Measurements from ENCODE around the gene POLH.

DNA sequence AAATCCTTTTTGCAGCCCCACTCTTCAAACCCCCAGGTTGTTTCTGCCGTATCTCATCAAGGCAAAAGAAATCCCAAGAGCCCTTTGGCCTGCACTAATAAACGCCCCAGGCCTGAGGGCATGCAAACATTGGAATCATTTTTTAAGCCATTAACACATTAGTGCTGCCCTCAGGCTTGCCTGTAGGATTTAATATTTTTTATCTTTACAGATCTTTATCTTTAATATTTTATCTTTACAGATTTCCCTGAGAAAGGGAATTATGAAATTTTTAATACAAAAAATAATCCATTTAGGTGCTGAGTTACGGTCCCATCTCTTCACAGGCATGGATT, 38.4 kb downstream of the POLH start:
- TF ChIP-seq POLR2A (IDR thresholded peaks at IDR 0.05) (no peak), POLR2AphosphoS5 (IDR thresholded peaks at IDR 0.05) (no peak), EP300 (IDR thresholded peaks at IDR 0.05) (no peak)
- TF ChIP-seq, protein P1, sequence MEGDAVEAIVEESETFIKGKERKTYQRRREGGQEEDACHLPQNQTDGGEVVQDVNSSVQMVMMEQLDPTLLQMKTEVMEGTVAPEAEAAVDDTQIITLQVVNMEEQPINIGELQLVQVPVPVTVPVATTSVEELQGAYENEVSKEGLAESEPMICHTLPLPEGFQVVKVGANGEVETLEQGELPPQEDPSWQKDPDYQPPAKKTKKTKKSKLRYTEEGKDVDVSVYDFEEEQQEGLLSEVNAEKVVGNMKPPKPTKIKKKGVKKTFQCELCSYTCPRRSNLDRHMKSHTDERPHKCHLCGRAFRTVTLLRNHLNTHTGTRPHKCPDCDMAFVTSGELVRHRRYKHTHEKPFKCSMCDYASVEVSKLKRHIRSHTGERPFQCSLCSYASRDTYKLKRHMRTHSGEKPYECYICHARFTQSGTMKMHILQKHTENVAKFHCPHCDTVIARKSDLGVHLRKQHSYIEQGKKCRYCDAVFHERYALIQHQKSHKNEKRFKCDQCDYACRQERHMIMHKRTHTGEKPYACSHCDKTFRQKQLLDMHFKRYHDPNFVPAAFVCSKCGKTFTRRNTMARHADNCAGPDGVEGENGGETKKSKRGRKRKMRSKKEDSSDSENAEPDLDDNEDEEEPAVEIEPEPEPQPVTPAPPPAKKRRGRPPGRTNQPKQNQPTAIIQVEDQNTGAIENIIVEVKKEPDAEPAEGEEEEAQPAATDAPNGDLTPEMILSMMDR (IDR thresholded peaks at IDR 0.05) = no peak
